A549 (cell line): ENCODE results near the gene SLC26A8.

ENCODE experiments used
- CTCF ChIP-seq: fragments of >200 bp; sonication (Bioruptor Twin); formaldehyde crosslinking; IDR thresholded peaks from 3 replicates; pipeline ENCODE4 v1.5.1; 2016
- ELK1 ChIP-seq: fragments of 150-350 bp; IDR thresholded peaks from 2 replicates; pipeline ENCODE4 v1.6.1; 2014; ENCODE audit warnings: low read depth, mild to moderate bottlenecking, low read length
- MAX ChIP-seq: IDR thresholded peaks from 2 replicates; pipeline ENCODE4 v1.6.1; 2012

- TF ChIP-seq CTCF (no peak), ELK1 (no peak), MAX (no peak)
Measured at GRCh38 chr6:36054956-36055355, 30.5 kb upstream of the SLC26A8 start.
